ENCODE results near the gene SDHA.

SDHA gene

DNA sequence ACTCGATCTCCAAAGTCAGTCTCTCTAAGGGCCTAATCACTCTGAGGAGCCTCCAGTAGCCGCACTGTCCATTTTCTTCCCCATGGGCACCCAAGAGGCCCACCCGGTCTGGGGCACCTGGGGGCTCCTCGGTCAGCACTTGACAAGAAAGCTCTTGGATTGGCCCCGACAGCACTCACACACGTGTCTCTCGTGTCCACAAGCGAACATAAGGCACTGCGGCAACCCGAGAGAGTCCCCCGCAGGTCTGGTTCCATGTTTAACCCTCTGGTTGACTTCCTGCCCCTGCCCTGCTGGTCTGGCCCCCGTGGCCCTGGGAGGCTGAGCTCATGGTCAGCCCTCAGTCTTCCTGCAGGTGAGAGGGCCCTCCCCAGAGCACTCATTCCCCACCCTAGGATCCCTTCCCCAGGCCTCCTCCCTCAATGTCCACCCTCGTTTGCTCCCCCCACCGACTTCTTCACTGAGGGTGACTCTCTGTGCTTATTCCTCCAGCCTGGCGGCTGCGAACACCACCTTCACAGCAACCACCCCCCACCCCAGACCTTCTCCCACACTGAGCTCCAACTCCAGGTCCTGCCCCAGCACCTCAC lies 43.1 kb upstream of the SDHA start:
- Histone ChIP-seq H3K27me3 (ENCODE audit: control insufficient read depth in 1 of 2, insufficient read depth in 2 of 2, low read length in 2 of 2) (peaks cover 0 to 3% of the 10 kb centered on the region in 2 donors), H3K4me1 (ENCODE audit: control insufficient read depth in 1 of 2, insufficient read depth in 2 of 2, low read length in 2 of 2) (no peaks in the 10 kb centered on the region), H3K9me3 (ENCODE audit: control insufficient read depth in 1 of 2, low read length in 2 of 2) (no peaks in the 10 kb centered on the region)

DNA sequence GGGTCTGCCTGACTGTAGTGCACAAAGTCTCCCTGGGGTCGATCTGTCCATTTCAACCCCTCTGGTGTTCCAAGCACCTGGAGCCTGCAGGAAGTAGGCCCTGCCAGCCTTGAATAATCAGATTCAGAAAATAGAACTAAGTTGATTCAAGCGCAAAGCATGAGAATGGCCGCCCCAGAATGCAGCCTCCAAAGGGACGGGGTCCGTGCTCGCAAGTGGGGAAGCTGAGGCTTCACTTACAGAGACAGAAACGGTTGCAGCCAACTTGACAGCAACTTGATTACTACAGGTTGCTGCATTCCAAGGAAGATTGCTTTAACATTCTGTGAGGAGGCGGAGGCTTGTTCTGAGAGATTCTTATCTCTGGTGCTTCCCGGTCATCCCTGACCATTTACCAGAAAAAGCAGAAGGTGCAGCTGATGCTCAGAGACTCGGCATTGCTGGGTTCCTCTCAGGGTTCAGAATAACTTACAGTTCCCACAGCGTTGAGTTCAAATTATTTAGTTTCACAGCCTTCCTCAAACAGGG lies 41.8 kb upstream of the SDHA start:
- no peak overlapping the region for H3K9ac ChIP-seq (ENCODE audit: low read depth in 1 of 2, low read length in 2 of 2)
- H3K27me3 ChIP-seq (ENCODE audit: control insufficient read depth in 1 of 2, insufficient read depth in 2 of 2, low read length in 2 of 2): peaks cover 0 to 3% of the 10 kb centered on the region in 2 donors
- no peaks in the 10 kb centered on the region for H3K4me1 ChIP-seq (ENCODE audit: control insufficient read depth in 1 of 2, insufficient read depth in 2 of 2, low read length in 2 of 2)
- no peak overlapping the region for H3K27ac ChIP-seq (ENCODE audit: low read depth, low read length)
- no peak overlapping the region for H3K4me3 ChIP-seq (ENCODE audit: low read depth in 1 of 2, low read length in 2 of 2)
- H3K9me3 ChIP-seq (ENCODE audit: control insufficient read depth in 1 of 2, low read length in 2 of 2): no peaks in the 10 kb centered on the region
- H3K36me3 ChIP-seq (ENCODE audit: control insufficient read depth in 1 of 2, insufficient read depth in 2 of 2, low read length in 2 of 2): no peaks in the 10 kb centered on the region

More for the DNA sequence above, 43.1 kb upstream of the SDHA start:
- H3K27ac ChIP-seq (ENCODE audit: low read depth, low read length): no peak overlapping the region
- H3K36me3 ChIP-seq (ENCODE audit: control insufficient read depth in 1 of 2, insufficient read depth in 2 of 2, low read length in 2 of 2): no peaks in the 10 kb centered on the region
- no peak overlapping the region for H3K9ac ChIP-seq (ENCODE audit: low read depth in 1 of 2, low read length in 2 of 2)
- no peak overlapping the region for H3K4me3 ChIP-seq (ENCODE audit: low read depth in 1 of 2, low read length in 2 of 2)

DNA sequence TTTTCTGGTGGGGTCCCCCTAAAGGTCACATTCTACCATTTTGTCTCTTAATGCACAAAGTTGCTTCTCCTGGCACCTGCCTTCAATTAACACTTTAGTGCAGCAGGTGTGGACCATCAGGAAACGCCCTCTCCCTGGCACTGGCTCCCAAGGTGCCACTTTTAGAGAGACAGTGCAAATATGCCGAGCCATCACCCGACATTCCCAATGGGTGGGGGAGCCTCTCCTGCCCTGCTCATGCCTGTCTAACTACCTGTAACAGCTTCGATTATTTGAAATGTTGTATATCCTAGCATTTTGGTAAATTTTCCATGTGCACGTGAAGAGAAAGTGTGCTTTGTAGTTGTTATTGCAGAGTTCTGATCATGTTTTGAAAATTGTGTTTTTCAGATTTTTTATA lies 40.0 kb upstream of the SDHA start:
- no peaks in the 10 kb centered on the region for H3K9me3 ChIP-seq (ENCODE audit: control insufficient read depth in 1 of 2, low read length in 2 of 2)
- no peaks in the 10 kb centered on the region for H3K4me1 ChIP-seq (ENCODE audit: control insufficient read depth in 1 of 2, insufficient read depth in 2 of 2, low read length in 2 of 2)
- no peaks in the 10 kb centered on the region for H3K36me3 ChIP-seq (ENCODE audit: control insufficient read depth in 1 of 2, insufficient read depth in 2 of 2, low read length in 2 of 2)
- no peak overlapping the region for H3K4me3 ChIP-seq (ENCODE audit: low read depth in 1 of 2, low read length in 2 of 2)
- H3K27ac ChIP-seq (ENCODE audit: low read depth, low read length): no peak overlapping the region
- H3K27me3 ChIP-seq (ENCODE audit: control insufficient read depth in 1 of 2, insufficient read depth in 2 of 2, low read length in 2 of 2): peaks cover 0 to 2% of the 10 kb centered on the region in 2 donors
- H3K9ac ChIP-seq (ENCODE audit: low read depth in 1 of 2, low read length in 2 of 2): no peak overlapping the region

- no peak overlapping the region for H3K27ac ChIP-seq (ENCODE audit: low read depth, low read length)
- no peaks in the 10 kb centered on the region for H3K4me1 ChIP-seq (ENCODE audit: control insufficient read depth in 1 of 2, insufficient read depth in 2 of 2, low read length in 2 of 2)
- no peak overlapping the region for H3K4me3 ChIP-seq (ENCODE audit: low read depth in 1 of 2, low read length in 2 of 2)
- no peaks in the 10 kb centered on the region for H3K27me3 ChIP-seq (ENCODE audit: control insufficient read depth in 1 of 2, insufficient read depth in 2 of 2, low read length in 2 of 2)
- no peaks in the 10 kb centered on the region for H3K36me3 ChIP-seq (ENCODE audit: control insufficient read depth in 1 of 2, insufficient read depth in 2 of 2, low read length in 2 of 2)
- H3K9ac ChIP-seq (ENCODE audit: low read depth in 1 of 2, low read length in 2 of 2): no peak overlapping the region
- no peaks in the 10 kb centered on the region for H3K9me3 ChIP-seq (ENCODE audit: control insufficient read depth in 1 of 2, low read length in 2 of 2)
Measured at GRCh38 chr5:179401-179800, 38.7 kb upstream of the SDHA start.

DNA sequence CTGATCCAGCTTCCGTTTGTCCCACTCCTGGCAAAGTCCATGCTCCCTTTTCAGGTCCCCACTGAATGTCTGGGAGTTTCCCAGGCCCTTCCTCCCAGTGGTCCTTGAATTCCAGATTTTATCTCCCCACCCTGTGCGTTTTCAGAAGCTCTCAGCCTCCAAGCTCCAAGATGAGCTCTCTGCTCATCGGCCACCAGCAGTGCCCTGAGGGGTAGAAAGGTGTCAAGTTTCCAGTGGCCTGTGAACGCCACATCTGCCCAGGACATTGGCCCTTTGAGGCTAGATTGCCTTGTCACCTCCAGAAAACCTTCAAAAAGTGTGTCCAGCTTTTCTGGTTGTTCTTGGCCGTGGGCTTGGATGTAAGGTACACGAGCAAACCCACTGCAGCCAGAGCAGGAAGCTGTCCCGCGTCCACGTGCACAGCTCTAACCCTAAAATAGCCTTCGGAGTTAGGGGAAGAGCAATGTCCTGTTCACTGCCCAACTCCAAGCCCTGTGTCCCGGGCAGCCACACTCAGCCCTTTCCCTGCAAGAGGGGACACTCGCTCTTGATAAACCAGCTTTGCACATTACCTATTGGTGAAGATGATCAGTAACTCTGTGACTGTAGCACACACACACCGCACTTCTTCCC lies 37.7 kb upstream of the SDHA start:
- Histone ChIP-seq H3K36me3 (ENCODE audit: control insufficient read depth in 1 of 2, insufficient read depth in 2 of 2, low read length in 2 of 2) (no peaks in the 10 kb centered on the region), H3K4me3 (ENCODE audit: low read depth in 1 of 2, low read length in 2 of 2) (no peak overlapping the region), H3K27me3 (ENCODE audit: control insufficient read depth in 1 of 2, insufficient read depth in 2 of 2, low read length in 2 of 2) (no peaks in the 10 kb centered on the region), H3K9me3 (ENCODE audit: control insufficient read depth in 1 of 2, low read length in 2 of 2) (no peaks in the 10 kb centered on the region), H3K4me1 (ENCODE audit: control insufficient read depth in 1 of 2, insufficient read depth in 2 of 2, low read length in 2 of 2) (no peaks in the 10 kb centered on the region), H3K9ac (ENCODE audit: low read depth in 1 of 2, low read length in 2 of 2) (no peak overlapping the region), H3K27ac (ENCODE audit: low read depth, low read length) (no peak overlapping the region)

GRCh38 chr5:181160-181559 lies 37.0 kb upstream of the SDHA start:
- Histone ChIP-seq H3K36me3 (ENCODE audit: control insufficient read depth in 1 of 2, insufficient read depth in 2 of 2, low read length in 2 of 2) (no peaks in the 10 kb centered on the region), H3K9me3 (ENCODE audit: control insufficient read depth in 1 of 2, low read length in 2 of 2) (no peaks in the 10 kb centered on the region), H3K4me1 (ENCODE audit: control insufficient read depth in 1 of 2, insufficient read depth in 2 of 2, low read length in 2 of 2) (no peaks in the 10 kb centered on the region), H3K27me3 (ENCODE audit: control insufficient read depth in 1 of 2, insufficient read depth in 2 of 2, low read length in 2 of 2) (no peaks in the 10 kb centered on the region), H3K4me3 (ENCODE audit: low read depth in 1 of 2, low read length in 2 of 2) (no peak overlapping the region), H3K9ac (ENCODE audit: low read depth in 1 of 2, low read length in 2 of 2) (no peak overlapping the region), H3K27ac (ENCODE audit: low read depth, low read length) (no peak overlapping the region)

GRCh38 chr5:181566-181965 lies 36.6 kb upstream of the SDHA start:
- Histone ChIP-seq H3K9me3 (ENCODE audit: control insufficient read depth in 1 of 2, low read length in 2 of 2) (no peaks in the 10 kb centered on the region), H3K9ac (ENCODE audit: low read depth in 1 of 2, low read length in 2 of 2) (no peak overlapping the region)

GRCh38 chr5:182126-182525 lies 36.0 kb upstream of the SDHA start:
- H3K4me1 ChIP-seq (ENCODE audit: control insufficient read depth in 1 of 2, insufficient read depth in 2 of 2, low read length in 2 of 2): no peaks in the 10 kb centered on the region
- H3K9ac ChIP-seq (ENCODE audit: low read depth in 1 of 2, low read length in 2 of 2): no peak overlapping the region
- H3K27ac ChIP-seq (ENCODE audit: low read depth, low read length): no peak overlapping the region
- H3K9me3 ChIP-seq (ENCODE audit: control insufficient read depth in 1 of 2, low read length in 2 of 2): no peaks in the 10 kb centered on the region
- no peaks in the 10 kb centered on the region for H3K36me3 ChIP-seq (ENCODE audit: control insufficient read depth in 1 of 2, insufficient read depth in 2 of 2, low read length in 2 of 2)
- no peaks in the 10 kb centered on the region for H3K27me3 ChIP-seq (ENCODE audit: control insufficient read depth in 1 of 2, insufficient read depth in 2 of 2, low read length in 2 of 2)
- no peak overlapping the region for H3K4me3 ChIP-seq (ENCODE audit: low read depth in 1 of 2, low read length in 2 of 2)

More at GRCh38 chr5:181566-181965, 36.6 kb upstream of the SDHA start:
- Histone ChIP-seq H3K27me3 (ENCODE audit: control insufficient read depth in 1 of 2, insufficient read depth in 2 of 2, low read length in 2 of 2) (no peaks in the 10 kb centered on the region), H3K27ac (ENCODE audit: low read depth, low read length) (no peak overlapping the region), H3K4me3 (ENCODE audit: low read depth in 1 of 2, low read length in 2 of 2) (no peak overlapping the region), H3K36me3 (ENCODE audit: control insufficient read depth in 1 of 2, insufficient read depth in 2 of 2, low read length in 2 of 2) (no peaks in the 10 kb centered on the region), H3K4me1 (ENCODE audit: control insufficient read depth in 1 of 2, insufficient read depth in 2 of 2, low read length in 2 of 2) (no peaks in the 10 kb centered on the region)

DNA sequence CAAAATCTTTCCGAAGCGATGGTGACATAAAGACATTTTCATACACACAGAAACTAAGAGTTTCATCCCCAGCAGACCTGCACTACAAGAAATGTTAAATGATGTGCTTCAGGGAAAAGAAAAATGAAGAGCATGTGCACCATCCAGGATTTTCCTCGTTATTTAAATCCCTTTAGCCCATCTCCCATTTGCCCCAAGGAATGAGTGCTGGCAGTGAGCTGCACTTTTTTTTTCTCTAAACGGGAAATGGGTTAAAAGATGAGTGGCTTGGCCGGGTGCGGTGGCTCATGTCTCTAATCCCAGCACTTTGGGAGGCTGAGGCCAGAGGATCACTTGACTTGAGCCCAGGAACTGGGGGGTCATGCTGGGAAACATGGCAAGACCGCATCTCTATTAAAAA lies 33.6 kb upstream of the SDHA start:
- Histone ChIP-seq H3K27me3 (ENCODE audit: control insufficient read depth in 1 of 2, insufficient read depth in 2 of 2, low read length in 2 of 2) (peaks cover 0 to 4% of the 10 kb centered on the region in 2 donors), H3K4me1 (ENCODE audit: control insufficient read depth in 1 of 2, insufficient read depth in 2 of 2, low read length in 2 of 2) (peaks cover 4 to 7% of the 10 kb centered on the region in 2 donors), H3K27ac (ENCODE audit: low read depth, low read length) (no peak overlapping the region), H3K9ac (ENCODE audit: low read depth in 1 of 2, low read length in 2 of 2) (no peak overlapping the region), H3K4me3 (ENCODE audit: low read depth in 1 of 2, low read length in 2 of 2) (no peak overlapping the region), H3K9me3 (ENCODE audit: control insufficient read depth in 1 of 2, low read length in 2 of 2) (no peaks in the 10 kb centered on the region), H3K36me3 (ENCODE audit: control insufficient read depth in 1 of 2, insufficient read depth in 2 of 2, low read length in 2 of 2) (no peaks in the 10 kb centered on the region)

DNA sequence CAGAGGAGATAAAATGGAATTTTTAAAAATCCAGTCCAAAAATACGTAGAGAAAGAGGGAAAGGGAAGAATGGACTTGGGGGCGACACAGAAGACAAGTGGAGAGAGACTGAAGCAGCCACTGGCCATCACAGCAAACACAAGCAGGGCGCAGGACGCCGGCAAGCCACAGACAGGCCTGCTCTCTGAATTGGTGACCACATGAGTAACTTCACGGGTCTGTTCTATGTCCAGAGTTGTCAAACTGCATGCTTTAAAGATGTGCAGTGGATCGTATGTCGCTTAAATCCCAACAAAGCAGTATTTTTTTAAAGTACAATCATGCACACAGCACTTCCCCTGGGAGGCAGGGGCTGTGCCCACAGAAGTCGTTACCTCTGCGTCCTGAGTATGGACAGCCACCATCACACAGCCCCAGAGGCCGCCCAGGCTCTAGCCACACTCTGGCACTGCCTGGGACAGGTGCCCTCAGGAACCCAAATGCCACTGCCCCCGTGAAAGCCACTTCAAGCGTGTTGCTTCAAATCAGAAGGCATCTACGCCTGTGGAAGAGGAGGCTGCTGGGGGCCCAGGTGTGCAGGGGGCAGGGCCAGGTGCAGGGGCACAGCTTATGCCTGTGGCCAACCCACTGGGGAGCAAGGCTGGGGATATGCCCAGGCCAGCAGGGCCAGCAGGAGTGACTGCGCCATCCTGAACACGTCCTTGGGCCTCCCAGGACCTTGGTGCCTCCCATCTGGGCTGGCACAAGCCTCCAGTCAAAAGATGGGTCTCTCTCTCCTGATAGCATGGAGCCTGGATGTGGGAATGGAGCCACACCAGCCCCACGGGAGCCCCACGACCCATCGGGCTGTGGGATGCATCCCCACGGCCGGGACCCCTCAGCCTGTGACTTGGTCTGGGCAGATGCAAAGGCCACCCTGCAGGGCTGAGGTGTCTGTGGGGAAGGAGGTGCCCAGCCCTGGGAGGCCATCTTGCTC lies 32.7 kb upstream of the SDHA start:
- H3K9ac ChIP-seq (ENCODE audit: low read depth in 1 of 2, low read length in 2 of 2): no peak overlapping the region
- peaks cover 2 to 4% of the 10 kb centered on the region in 2 donors for H3K27me3 ChIP-seq (ENCODE audit: control insufficient read depth in 1 of 2, insufficient read depth in 2 of 2, low read length in 2 of 2)
- H3K36me3 ChIP-seq (ENCODE audit: control insufficient read depth in 1 of 2, insufficient read depth in 2 of 2, low read length in 2 of 2): no peaks in the 10 kb centered on the region
- no peak overlapping the region for H3K27ac ChIP-seq (ENCODE audit: low read depth, low read length)
- no peaks in the 10 kb centered on the region for H3K9me3 ChIP-seq (ENCODE audit: control insufficient read depth in 1 of 2, low read length in 2 of 2)
- H3K4me3 ChIP-seq (ENCODE audit: low read depth in 1 of 2, low read length in 2 of 2): no peak overlapping the region
- peaks cover 4 to 7% of the 10 kb centered on the region in 2 donors for H3K4me1 ChIP-seq (ENCODE audit: control insufficient read depth in 1 of 2, insufficient read depth in 2 of 2, low read length in 2 of 2)

Measured in duodenal mucosa (tissue), 2 donors.